BE2C (cell line): ENCODE data around the gene GFY.

ENCODE experiments used
- DNase-seq: peaks from one replicate; pipeline ENCODE4 v3.0.0-alpha.2; 2020
- H3K27me3 ChIP-seq: fragments of 250-450 bp; sonication (Bioruptor Pico); 2 replicates; pipeline ENCODE4 v1.5.1; 2020; ENCODE audit warnings: mild to moderate bottlenecking
- H3K36me3 ChIP-seq: fragments of 250-450 bp; sonication (Bioruptor Pico); 2 replicates; pipeline ENCODE4 v1.5.1; 2020; ENCODE audit warnings: mild to moderate bottlenecking
- H3K4me1 ChIP-seq: fragments of 250-450 bp; sonication (Bioruptor Pico); 2 replicates; pipeline ENCODE4 v1.5.1; 2020
- H3K4me3 ChIP-seq: 2 replicates; pipeline ENCODE4 v1.5.1; 2011; ENCODE audit warnings: low read depth, low read length
- H3K9me3 ChIP-seq: fragments of 250-450 bp; sonication (Bioruptor Pico); 2 replicates; pipeline ENCODE4 v1.5.1; 2020
- TF ChIP-seq, protein P1 (sequence below): IDR thresholded peaks from 2 replicates; pipeline ENCODE4 v1.5.1; 2012; ENCODE audit warnings: mild to moderate bottlenecking, low read depth, low read length

GFY gene

DNA sequence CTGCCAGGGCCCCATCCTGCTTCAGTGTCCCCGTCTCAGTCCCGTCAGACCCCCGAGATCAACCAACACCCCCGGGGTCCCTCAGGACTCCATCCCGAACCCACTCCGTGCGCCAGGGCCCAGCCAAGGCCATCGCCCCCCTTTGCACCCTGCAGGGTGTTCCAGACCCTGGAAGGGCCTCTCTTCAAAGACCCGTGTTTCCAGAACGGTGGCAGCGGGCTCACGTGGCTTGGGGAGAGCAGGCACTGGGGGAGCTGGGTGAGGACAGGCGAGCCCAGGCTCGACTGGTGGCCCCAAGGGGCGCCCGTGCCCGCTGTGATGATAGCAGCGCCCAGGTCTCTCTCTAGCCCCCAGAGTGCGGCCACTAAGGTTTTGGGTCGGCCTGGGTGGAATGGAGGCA, 35.8 kb upstream of the GFY start:
- no peaks in the 10 kb centered on the region for H3K4me1 ChIP-seq
- TF ChIP-seq, protein P1, sequence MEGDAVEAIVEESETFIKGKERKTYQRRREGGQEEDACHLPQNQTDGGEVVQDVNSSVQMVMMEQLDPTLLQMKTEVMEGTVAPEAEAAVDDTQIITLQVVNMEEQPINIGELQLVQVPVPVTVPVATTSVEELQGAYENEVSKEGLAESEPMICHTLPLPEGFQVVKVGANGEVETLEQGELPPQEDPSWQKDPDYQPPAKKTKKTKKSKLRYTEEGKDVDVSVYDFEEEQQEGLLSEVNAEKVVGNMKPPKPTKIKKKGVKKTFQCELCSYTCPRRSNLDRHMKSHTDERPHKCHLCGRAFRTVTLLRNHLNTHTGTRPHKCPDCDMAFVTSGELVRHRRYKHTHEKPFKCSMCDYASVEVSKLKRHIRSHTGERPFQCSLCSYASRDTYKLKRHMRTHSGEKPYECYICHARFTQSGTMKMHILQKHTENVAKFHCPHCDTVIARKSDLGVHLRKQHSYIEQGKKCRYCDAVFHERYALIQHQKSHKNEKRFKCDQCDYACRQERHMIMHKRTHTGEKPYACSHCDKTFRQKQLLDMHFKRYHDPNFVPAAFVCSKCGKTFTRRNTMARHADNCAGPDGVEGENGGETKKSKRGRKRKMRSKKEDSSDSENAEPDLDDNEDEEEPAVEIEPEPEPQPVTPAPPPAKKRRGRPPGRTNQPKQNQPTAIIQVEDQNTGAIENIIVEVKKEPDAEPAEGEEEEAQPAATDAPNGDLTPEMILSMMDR: no peak
- H3K4me3 ChIP-seq: no peak overlapping the region

DNA sequence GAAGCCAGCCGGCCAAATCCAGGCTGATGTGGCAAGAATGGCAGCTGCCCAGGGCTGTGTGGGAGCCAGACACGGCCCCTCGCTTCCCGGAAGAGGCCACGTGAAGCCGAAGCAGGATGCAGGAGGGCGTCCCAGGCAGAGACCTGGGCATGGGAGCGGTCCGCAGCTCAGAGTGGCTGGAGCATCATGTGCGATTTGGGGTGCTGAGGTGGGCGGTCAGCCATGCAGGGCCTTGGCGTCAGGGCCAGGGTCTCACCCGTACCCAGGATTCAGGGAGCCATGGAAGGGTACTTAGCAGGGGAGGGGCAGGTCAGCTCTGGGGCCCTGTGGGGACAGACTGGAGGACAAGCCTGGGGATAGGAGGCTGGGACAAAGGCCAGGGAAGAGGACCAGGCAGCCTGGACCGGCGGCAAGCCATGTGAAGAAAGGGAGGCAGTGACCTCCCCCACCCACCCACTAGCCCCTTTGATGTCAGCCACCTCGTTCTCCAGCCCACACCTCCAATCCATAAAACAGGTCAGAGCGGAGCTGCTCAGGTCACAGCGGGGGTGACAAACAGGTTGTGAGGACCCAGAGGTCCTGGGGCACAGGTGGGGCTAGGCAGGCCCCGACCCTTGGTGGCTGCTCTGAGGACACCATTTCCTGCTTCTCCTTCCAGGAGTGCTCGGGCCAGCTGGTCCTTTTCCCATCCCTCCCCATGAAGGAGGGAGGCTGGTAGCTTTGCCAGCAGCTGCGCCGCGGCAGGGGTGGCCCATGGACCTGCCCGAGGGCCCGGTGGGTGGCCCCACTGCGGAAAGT, 34.9 kb upstream of the GFY start:
- Histone ChIP-seq H3K9me3 (no peaks in the 10 kb centered on the region), H3K36me3 (no peaks in the 10 kb centered on the region), H3K4me3 (no peak overlapping the region), H3K27me3 (peaks cover 19% of the 10 kb centered on the region), H3K4me1 (no peaks in the 10 kb centered on the region)
- TF ChIP-seq, protein P1: no peak
- no peak for DNase-seq

More for the DNA sequence above, 35.8 kb upstream of the GFY start:
- no peak for DNase-seq
- Histone ChIP-seq H3K27me3 (peaks cover 19% of the 10 kb centered on the region), H3K36me3 (no peaks in the 10 kb centered on the region), H3K9me3 (no peaks in the 10 kb centered on the region)

DNA sequence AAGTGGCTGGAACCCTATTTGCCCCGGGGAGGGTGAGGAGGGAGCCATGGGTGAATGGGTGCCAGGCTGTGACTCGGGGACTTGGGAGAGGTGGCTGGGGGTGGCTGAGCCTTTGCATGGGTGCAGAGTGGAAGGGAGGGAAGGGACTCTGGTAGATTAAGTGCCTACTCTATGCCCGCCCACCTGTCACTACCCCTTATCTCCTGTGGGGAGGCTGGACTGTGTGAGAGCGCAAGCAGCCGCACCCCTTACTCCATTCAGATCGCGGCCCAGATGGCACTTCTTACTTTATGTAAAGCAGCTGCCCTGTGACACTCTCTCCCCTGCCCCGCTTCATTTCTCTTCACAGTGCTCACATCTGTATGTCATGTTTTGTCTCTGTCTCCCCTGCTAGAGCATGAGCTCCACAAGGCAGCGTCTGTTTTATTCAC, 34.2 kb upstream of the GFY start:
- Histone ChIP-seq H3K9me3 (no peaks in the 10 kb centered on the region), H3K4me3 (no peak overlapping the region), H3K27me3 (peaks cover 19% of the 10 kb centered on the region), H3K4me1 (no peaks in the 10 kb centered on the region), H3K36me3 (no peaks in the 10 kb centered on the region)
- no peak for DNase-seq
- TF ChIP-seq, protein P1: no peak

DNA sequence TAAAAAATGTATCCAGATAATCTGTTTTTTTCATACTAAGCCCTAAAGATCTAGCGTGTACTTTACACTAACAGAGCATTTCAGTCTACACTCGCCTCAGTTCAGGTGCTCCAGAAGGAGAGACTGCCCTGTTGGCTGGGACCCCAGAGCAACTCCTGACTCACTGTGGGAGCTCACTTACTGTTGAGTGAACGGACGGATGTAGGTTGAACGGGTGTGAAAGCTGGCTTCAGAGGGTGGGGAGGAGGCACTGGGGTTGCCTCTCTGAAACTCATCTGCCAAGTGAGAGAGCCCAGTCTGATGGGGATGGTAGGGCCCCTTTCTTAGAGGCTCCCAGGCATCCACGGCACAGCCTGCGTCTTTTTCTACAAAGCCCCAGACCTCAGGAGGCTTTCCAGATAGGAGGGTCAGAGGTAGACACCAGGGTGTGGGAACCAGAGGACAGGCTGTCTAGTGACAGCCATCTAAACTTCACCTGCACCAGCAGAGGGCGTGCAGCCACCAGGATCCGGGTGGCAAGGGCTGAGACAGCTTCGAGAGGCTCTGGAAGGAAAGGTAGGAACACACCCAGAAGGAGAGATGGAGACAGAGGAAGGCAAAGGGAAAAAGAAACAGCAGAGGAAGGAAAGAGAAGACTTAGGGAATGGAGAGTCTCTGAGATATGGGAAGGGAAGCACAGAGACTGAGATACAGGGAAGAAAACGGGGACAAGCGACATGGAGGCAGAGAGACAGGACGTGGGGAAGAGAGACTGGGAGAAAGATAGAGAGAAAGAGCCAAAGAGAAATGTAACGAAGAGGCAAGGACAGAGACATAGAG, 33.4 kb upstream of the GFY start:
- Histone ChIP-seq H3K4me1 (no peaks in the 10 kb centered on the region), H3K9me3 (no peaks in the 10 kb centered on the region), H3K27me3 (peaks cover 19% of the 10 kb centered on the region), H3K36me3 (no peaks in the 10 kb centered on the region), H3K4me3 (no peak overlapping the region)
- peak; percentile 86 for DNase-seq
- TF ChIP-seq, protein P1: peak; percentile 96

DNA sequence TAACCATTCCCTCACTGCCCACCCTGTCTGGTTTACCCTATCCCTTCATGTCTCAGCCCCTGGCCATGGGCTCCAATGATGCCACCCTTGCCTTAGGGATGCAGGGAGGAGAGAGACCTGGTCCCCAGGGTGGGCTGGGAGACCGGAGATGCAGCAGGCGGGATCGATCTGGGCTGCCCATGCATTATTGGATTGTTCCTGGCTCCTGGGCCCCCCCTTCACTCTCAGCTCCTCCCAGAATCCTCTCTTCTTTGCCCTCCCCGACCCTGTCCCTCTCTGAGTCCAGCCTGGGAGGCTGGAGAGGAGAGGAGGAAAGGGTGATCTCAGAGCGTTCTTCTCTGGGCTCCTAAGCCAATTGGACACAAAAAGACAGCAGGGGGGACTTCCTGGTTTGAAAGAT, 31.3 kb upstream of the GFY start:
- Histone ChIP-seq H3K27me3 (peaks cover 19% of the 10 kb centered on the region), H3K36me3 (no peaks in the 10 kb centered on the region), H3K4me1 (no peaks in the 10 kb centered on the region), H3K4me3 (no peak overlapping the region), H3K9me3 (no peaks in the 10 kb centered on the region)
- DNase-seq: no peak
- TF ChIP-seq, protein P1: no peak
